CD4-positive, alpha-beta T cell treated with Interleukin-10 for 1 hour (primary cell): Measurements from ENCODE around the gene ERBB4.
A peak's percentile ranks its signal among the peaks of the same experiment; 100 is the strongest.
"Not testable (repeated sequence)": the region's sequence is repeated elsewhere in the genome, so short reads cannot be mapped to it uniquely, and the experiment has no call there.

Experiments
- DNase-seq: peaks from one replicate; pipeline ENCODE4 v3.0.0-alpha.2; 2020

ERBB4 gene

DNA sequence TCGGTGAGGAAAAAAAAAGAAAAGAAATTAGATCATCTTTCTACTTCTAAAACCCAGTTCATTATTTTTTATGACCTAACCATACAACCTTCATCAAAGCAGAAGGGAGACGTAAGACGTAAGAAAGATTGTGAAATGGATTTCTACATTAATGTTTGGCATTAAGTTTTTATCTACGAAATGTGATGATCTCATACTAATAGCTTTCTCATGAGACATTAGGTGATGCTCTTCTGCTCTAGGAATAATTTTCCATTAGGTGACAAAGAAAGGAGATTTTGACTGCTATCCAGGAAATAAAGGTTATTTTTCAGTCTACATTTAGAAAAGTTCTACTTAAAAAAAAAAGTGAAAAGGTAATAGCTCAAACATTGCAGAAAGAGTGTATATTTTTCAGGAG is 748.6 kb downstream of the ERBB4 start:
- no peak for DNase-seq

DNA sequence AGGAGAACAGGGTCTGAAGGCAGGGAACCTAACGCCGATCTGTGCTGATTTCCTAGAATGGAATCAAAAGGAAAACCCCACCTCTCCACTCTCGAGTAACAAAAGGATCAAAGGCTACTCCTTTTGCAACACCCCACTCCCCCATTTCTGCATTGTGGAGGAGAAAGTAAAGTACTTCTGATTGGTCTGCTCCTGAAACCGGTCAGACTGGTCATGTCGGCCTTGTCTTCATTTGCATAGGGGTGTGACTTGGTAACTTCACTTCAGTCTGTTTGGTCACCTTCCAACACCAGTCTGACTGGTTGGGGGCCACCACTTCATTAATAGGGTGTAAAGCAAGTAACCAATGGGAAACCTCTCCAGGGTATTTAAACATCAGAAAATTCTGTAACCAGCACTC is 771.9 kb downstream of the ERBB4 start:
- DNase-seq = no peak

DNA sequence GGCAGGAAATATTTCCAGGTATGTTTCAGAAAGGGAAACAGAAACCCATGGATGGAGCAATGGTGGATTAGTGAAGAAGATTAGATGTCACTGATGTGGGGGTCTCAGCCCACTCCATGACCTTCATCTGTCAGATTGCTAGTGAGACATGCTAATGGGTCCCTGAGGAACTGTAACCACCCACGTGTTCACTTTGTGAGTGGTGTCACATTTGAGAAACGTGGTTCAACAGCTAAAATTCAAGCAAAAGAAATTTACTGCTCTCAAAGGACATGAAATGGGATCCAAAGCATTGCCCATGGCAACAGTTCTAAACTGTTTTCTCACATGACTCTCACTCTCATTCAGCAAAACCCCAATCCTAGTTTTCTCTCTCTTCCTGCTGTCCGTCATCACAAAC is 776.1 kb downstream of the ERBB4 start:
- DNase-seq = no peak

DNA sequence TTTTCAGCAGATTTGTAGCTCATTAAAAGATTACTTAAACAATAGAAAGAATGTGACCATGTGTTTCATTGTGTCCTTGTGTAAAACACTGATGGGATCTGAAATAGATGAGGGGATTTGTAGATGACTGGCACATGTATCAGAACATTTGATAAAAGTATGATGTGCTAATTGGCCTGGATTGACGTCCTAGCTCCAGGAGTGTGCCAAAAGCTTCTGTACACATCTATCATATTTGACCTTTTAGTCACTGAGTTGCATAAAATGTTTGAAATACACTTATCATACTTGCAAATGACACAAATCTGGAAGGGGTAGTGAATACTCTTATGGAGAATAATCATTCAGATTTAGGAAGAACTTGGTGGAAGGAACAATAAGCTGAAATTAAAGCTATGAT is 778.5 kb downstream of the ERBB4 start:
- DNase-seq = no peak

DNA sequence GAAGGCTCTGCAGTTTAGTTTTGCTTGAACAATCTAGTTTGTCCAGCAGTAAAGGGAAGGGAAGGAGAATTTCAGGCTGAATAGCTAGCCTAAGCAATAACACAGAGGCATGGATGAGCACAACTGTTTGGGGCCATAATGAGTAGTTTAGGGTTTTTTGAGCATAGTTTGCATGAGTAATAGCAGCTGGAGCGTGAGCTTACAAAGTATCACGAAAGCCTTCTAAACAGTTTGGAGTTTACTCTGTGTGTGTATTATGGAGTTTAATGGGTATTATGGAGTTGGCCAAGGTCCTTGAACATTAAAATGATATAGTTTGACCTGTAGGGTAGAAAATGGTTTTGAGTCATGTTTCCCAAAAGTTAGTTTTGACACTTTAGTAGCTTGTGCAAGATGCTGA is 782.3 kb downstream of the ERBB4 start:
- no peak for DNase-seq

DNA sequence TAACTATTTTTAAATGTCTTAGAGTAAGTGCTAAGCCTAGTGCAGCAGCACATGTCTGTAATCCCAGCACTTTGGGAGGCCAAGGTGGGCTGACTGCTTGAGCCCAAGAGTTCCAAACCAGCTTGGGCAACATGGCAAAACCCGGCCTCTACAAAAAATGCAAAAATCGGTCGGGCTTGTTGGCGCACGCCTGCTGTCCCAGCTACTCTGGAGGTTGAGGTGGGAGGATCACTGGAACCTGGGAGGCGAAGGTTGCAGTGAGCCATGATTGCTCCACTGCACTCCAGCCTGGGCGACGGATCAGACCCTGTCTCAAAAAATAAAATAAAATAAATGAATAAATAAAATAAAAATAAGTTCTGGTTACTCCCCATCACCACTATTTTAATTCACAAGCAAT is 783.4 kb downstream of the ERBB4 start:
- DNase-seq = no peak

DNA sequence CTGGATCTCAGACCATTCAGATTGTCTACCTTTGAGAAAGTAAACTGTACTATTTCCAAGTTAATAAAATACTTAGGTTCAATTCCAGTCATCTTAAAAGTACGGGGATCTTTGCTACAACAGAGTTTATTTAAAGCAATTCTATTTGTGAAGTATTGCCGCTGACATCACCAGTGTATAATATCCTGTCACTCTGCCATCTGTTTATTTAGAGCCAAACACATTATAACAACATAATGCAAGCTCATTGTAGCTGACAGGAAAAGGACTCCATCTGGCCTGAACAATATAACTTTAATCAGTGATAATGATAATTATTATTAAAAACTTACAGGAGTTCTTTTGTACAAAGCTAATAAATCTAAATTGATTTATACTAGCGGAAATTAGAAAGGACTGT is 786.8 kb downstream of the ERBB4 start:
- no peak for DNase-seq

DNA sequence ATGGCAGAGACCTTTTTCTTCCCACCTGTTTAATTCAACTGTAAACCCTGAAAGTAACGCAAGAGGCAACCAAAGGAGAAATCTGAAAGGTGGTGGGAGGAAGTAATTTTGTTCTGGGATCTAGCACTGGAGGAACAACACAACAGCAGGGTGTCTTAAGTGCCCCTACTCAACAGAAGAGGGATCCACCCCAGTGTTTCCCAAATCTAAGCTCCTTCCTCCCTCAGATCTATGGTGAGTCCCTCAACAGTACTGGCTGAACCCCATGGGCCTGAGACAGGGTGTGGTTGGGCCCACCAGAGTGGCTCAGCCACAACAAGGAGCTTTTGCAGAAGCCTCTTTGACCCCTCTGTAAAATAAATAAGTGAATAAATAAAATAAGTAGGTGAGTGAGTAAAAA is 790.3 kb downstream of the ERBB4 start:
- DNase-seq = no peak

DNA sequence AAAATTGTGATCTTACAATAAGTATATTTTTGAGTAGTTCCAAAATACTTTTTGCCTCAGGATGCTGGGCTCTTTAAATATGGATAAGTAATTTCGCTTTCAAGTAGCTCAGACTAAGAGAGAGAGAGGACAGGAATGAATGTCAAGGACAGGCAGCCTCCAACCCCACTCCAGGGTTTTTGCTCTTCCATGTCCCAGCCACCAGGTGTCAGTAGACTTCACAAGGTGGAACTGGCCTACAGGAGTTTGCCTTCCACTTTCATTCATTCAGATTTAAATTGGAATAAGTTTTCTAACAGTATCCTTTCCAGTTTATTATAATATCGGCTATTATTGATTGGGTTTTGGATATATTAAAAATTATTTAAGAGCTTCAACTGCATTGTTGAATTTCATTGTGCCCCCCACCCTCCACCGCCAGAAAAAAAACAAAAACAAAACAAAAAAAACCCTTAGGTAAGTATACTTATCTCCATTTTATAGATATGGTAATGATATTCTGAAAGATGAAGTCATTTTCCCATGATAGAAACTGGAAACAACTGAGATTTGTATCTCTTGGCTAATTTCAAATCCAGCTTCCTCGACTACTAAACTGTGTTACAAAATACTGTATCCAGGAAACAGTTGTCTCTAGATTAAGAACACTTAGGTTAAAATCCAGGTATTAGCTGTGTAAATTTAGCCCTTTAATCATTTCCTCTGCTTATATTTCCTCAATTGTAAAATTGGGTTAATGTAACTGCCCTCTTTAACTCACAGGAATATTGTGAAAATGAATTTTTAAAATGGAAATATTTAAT is 793.1 kb downstream of the ERBB4 start:
- peak; percentile 6 for DNase-seq

DNA sequence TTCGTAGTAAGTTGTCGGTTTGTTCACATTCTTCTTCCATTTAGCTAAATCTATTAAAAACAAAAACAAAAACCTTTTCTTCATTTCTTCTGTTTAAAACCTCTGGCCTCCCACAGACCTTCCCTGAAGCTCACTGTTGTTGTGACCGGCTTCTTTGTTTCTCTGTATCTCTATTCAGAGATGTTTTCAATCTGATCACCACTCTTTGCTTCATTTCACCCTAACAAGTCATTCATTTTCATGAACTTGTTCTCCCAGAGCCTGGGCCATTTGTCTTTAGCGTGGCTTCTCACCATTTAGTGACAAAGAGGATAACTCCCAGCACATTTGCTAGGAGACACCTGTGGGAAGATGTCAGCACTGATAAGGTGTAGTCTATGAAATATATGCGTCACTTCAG is 794.2 kb downstream of the ERBB4 start:
- no peak for DNase-seq

DNA sequence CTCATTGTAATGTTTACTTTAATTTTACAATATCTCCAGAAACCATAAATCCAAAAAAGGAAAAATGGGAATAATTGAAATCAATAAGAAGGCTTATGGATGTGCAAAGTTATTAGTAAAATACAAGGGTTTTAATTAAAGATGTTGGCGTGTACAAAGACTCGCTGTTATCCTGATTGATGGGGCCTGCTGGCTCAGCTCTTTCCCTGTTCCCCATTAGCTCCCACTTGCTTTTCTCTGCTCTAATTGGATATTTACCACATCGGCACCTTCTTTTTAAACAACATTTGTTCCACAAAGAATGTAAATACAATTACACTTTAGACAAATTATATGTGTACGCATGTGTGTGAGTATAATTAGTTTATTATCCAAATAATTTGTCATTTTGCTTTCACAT is 796.6 kb downstream of the ERBB4 start:
- no peak for DNase-seq

DNA sequence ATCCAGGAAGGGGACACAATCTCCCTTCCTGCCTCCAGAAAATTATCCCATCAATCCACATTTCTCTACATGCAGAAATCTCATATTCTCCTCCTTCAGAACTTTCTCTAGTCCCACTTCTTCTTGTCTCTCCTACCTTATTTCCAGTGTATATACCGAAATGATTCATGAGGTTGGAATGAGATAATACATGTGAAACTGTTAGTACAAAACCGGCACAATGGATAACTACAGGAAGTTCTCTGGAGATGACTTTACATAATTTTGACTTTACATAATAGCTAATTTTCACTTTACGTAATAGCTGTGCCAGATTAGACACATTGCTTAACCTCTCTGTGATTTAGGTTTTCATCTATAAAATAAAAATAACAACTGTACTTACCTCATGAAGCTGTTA is 801.3 kb downstream of the ERBB4 start:
- no peak for DNase-seq

DNA sequence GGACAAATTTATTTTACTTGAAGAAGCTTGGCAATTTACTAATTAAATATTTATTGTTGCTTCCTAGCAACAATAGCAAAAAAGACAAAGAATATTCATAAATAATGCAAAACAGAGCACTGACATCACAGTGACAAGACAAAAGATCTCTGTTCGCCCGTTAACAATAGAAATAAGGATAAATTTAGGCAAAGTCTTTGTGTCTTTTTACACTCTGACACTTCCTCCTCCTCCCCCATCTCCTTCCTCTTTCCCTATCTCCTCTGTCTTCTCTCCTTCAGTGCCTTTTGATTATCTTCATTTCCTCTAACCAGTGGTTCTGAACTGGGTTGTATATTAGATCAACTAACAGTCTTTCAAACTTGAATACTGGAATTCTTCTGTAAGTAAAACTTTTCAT is 808.4 kb downstream of the ERBB4 start:
- DNase-seq = no peak

DNA sequence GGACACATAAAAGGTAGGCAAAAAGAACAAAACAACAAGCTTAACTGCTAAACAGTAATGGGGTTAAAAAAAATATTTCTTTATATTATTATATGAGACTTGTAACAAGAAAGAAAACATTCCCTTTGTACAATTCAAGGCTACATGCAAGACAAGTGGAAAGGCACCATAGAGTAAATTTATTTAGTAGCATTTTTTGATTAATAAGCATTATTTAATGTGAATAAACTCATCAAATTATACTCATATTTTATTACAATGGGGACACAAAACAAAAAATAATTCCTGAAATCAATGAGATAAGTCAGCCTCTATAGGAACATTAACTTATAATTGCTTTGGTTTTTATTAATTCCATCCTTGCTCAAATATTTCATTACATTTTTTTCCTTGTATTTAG is 809.2 kb downstream of the ERBB4 start:
- no peak for DNase-seq

DNA sequence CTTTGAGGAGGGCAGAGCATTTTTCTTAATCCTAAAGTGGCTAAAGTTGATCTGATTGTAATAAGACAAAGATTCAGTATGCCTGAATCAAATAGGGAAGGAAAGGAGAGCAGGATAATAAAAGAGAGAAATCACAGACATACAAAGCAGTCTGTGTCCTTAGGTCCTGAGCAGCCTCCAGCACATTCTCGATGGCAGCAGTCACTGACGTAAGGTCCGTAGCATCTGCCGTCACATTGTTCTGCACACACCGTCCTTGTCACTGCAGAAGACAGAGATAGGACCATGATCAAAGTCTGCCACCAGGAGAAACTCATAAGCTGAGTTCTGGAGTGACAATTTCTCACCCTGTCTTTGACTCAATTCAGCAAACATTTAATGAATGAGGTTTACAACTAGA is 813.7 kb downstream of the ERBB4 start:
- no peak for DNase-seq

DNA sequence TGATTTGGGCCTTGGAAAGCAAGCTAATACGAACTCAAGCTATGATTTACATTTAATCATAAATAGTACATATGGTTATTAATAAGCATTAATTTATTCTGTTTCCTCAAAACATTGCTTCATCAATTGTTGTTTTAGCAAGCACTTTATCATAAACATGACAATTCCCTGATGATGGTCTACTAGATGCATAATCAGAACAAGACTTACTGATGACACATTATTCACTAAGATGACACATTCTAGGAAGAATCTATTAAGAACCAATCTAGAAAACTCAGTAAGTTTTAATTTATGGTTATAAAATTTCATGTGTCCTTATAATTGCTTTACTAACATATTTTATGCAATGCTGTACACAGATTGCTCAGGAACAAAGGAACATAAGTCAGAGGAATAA is 815.2 kb downstream of the ERBB4 start:
- DNase-seq = no peak

DNA sequence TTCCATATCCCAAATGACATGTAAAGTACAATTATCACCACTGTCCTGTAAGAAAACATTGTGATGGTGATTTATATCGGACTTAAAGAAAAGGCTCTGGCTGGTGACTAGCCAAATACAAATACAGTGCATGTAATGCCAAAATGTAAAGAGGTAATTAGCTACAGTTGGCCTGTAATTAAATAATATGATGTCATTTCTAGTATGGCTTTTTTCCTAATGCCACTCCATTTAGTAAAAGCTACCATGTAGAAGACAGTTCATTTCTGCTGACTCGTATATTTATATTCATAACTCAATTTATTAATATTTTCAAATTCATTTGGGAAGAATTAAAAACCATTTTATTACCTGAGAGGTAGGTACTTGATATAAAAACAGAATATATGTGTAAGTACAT is 815.7 kb downstream of the ERBB4 start:
- DNase-seq = no peak

DNA sequence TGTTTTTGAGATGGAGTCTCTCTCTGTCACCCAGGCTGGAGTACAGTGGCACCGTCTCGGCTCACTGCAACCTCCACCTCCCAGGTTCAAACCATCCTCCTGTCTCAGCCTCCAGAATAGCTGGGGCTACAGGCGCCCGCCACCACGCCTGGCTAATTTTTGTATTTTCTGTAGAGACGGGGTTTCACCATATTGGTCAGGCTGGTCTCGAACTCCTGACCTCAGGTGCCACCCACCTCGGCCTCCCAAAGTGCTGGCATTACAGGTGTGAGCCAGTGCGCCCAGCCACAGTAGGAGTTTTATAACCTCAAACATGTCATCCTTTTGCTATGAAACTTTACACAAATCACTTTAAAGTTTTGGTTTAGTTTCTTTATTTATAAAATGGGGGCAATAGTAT is 816.7 kb downstream of the ERBB4 start:
- not testable (repeated sequence) for DNase-seq

DNA sequence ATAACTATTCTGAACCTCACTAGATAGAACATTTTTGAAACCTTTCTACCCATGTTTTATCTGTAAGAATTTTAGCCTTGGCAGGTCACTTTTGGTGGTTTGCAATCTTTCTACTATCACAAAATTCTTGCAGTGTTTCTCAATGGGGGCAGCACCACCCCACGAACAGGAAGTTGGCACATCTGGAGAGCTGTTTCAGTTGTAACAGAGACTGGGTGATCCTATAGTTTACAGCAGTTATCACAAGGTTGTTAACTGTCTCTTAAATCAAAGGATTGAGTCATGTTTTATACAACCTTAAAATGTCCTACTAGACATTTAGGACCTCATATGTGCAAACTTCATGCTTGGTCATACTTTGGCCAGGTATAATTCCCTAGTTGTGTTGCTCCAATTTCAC is 829.2 kb downstream of the ERBB4 start:
- DNase-seq = no peak

DNA sequence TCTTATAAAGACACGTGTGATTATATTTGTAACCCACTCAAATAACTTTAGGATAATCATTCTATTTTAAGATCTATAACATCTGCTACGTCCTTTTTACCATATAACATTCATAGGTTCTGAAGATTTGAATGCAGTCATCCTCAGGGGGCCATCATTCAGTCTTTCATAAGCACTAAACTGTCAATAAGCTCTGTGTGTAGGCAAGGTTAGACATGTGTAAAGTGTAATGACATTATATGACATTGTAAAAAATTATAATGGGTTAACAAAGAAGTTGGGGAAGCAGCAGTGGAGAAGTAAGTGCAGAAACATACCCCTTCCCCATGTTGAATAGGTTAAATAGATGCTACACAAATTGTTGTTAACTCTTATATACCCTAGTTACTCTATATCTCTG is 845.9 kb downstream of the ERBB4 start:
- DNase-seq = no peak

DNA sequence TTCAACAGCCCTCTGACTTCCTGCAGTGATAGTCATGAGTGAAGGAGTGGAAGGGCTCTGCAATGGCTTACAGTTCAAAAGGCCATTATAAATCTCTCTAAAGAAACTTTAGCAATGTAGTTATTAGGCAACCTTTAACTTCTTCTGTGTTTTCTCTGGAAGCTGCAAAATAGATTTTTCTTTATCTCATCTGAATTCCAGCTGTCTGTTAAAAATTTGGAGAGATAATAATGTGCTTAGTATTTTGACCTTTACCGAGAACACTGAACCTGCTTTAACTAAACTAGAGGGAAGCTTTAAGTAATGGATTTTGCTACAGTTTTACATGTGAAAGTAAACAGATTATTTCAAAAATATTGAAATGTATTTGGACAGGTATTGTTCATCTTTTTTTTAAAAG is 847.9 kb downstream of the ERBB4 start:
- DNase-seq = no peak

DNA sequence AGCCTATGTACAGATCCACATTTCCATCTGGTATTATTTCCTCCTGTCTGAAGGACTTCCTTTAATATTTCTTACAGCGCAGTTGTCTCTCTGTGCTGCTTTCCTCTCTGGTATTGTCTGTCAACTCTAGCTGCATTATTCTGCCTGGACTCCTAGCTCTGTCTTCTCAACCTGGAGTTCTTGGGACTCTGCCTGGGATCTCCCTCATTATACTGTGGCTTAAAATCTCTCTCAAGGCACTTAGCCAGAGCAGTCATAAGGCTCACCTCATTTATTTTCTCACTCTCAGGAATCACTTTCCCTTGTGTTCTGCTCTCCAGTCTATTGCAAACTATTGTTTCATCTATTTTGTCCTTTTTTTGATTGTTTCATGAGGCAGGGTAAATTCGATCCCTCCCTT is 850.4 kb downstream of the ERBB4 start:
- no peak for DNase-seq

DNA sequence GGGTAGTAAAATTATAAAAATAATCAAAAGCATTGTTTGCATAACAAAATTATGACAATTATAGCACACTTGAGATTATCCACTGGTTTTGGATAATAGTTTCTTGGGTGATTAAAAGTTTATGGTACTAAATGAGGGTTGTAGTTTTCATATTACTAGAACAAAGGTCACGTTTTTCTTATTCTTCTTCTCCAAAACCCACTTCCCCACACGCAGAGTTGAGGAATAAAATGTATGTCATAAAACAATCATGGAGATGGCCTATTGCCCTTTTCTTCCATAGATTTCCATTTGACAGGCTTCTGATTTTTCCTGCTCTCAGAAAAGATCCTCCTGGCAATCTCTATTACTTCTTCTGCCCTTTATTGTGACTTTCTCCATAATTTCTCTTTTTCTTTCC is 863.9 kb downstream of the ERBB4 start:
- DNase-seq = no peak

DNA sequence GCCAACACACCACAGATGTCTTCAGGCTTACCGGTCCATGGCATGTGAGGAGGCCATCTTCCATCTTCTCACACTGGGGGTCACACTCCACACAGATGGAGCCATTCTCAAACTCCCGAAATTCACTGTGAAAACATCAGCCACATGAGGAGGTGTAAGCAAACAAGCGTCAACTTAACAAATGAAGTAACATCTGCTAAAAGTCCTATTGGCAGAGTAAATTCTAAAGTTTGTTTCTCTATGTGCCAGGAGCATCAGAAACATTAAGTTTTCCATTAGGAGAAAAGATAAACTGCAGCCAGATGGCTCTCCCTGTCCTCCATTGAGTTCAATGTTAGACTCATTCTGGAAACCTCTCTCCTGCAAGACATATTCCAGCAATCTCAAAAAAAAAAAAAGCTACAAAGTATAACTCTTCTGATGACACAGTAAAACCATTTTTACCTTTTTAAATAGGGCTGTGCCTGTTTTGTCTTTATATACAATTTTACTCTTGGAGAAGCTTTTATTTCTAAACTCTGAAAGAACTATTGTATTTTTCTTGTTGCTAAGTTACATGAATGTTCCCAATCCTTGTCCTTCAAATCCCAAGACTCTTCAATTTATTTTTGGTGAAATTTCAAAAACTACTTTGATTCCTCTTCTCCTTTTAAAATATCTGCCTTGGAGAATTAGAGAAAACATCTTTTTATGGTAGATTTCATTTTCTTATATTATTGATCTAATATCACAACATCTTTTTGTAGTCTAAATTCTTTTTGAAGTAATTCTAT is 865.3 kb downstream of the ERBB4 start:
- no peak for DNase-seq

DNA sequence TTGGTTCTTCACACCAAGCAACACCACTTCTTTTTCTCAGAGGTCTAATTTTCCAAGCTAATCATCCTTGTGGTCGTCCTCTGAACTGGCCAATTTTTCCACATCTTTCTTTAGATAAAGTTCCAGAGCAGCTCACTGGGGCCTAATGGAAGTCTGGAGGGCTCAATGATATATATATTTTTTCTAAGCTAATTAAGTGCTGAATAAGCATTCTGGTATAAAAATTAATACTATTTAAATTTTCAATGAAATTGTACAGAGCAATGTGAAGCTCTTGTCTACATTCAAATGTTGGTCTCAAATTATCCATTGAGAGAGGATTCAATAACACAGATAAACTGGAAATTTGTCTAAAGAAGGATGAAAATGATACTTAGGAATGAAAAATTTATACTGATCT is 866.6 kb downstream of the ERBB4 start:
- DNase-seq = no peak
